Measurements from ENCODE around the gene ASH1L.
"Not testable (repeated sequence)": the region's sequence is repeated elsewhere in the genome, so short reads cannot be mapped to it uniquely, and the experiment has no call there.

ASH1L gene

DNA sequence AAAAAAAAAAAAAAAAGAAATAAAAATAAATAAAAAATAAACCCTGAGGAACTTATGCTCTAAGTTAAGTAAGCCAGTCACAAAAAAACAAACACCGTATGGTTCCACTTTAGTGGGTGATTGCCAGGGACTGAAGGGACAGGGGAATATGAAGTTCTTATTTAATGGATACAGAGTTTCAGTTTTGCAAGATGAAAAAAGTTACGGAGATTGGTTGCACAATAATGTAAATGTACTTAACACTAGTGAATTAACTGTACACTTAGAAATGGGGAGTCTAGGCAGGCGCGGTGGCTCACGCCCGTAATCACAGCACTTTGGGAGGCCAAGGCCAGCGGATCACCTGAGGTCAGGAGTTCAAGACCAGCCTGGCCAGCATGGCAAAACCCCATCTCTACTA lies 111.4 kb downstream of the ASH1L start:
- TF ChIP-seq GABPA (IDR thresholded peaks at IDR 0.05; ENCODE audit: low read depth) = no peak
- TF ChIP-seq POLR2AphosphoS5 (IDR thresholded peaks at IDR 0.05; ENCODE audit: low read depth) = no peak
- TF ChIP-seq, protein P1, sequence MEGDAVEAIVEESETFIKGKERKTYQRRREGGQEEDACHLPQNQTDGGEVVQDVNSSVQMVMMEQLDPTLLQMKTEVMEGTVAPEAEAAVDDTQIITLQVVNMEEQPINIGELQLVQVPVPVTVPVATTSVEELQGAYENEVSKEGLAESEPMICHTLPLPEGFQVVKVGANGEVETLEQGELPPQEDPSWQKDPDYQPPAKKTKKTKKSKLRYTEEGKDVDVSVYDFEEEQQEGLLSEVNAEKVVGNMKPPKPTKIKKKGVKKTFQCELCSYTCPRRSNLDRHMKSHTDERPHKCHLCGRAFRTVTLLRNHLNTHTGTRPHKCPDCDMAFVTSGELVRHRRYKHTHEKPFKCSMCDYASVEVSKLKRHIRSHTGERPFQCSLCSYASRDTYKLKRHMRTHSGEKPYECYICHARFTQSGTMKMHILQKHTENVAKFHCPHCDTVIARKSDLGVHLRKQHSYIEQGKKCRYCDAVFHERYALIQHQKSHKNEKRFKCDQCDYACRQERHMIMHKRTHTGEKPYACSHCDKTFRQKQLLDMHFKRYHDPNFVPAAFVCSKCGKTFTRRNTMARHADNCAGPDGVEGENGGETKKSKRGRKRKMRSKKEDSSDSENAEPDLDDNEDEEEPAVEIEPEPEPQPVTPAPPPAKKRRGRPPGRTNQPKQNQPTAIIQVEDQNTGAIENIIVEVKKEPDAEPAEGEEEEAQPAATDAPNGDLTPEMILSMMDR (IDR thresholded peaks at IDR 0.05; ENCODE audit: insufficient read depth, low read length) = no peak
- no peak for TF ChIP-seq SPI1 (IDR thresholded peaks at IDR 0.05; ENCODE audit: borderline replicate concordance, low read depth)
- TF ChIP-seq, protein P2, sequence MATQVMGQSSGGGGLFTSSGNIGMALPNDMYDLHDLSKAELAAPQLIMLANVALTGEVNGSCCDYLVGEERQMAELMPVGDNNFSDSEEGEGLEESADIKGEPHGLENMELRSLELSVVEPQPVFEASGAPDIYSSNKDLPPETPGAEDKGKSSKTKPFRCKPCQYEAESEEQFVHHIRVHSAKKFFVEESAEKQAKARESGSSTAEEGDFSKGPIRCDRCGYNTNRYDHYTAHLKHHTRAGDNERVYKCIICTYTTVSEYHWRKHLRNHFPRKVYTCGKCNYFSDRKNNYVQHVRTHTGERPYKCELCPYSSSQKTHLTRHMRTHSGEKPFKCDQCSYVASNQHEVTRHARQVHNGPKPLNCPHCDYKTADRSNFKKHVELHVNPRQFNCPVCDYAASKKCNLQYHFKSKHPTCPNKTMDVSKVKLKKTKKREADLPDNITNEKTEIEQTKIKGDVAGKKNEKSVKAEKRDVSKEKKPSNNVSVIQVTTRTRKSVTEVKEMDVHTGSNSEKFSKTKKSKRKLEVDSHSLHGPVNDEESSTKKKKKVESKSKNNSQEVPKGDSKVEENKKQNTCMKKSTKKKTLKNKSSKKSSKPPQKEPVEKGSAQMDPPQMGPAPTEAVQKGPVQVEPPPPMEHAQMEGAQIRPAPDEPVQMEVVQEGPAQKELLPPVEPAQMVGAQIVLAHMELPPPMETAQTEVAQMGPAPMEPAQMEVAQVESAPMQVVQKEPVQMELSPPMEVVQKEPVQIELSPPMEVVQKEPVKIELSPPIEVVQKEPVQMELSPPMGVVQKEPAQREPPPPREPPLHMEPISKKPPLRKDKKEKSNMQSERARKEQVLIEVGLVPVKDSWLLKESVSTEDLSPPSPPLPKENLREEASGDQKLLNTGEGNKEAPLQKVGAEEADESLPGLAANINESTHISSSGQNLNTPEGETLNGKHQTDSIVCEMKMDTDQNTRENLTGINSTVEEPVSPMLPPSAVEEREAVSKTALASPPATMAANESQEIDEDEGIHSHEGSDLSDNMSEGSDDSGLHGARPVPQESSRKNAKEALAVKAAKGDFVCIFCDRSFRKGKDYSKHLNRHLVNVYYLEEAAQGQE (IDR thresholded peaks at IDR 0.05; ENCODE audit: insufficient replicate concordance, low read depth) = no peak
- Histone ChIP-seq H3K4me3 (replicated peaks; ENCODE audit: insufficient read depth, low read length) (no peak overlapping the region), H3K27me3 (ENCODE audit: insufficient read depth, poor library complexity, severe bottlenecking) (no peaks in the 10 kb centered on the region), H3K27ac (replicated peaks) (no peak overlapping the region)
- DNase-seq (ENCODE audit: low read depth in 1 of 2, low spot score in 1 of 2) = no peak

DNA sequence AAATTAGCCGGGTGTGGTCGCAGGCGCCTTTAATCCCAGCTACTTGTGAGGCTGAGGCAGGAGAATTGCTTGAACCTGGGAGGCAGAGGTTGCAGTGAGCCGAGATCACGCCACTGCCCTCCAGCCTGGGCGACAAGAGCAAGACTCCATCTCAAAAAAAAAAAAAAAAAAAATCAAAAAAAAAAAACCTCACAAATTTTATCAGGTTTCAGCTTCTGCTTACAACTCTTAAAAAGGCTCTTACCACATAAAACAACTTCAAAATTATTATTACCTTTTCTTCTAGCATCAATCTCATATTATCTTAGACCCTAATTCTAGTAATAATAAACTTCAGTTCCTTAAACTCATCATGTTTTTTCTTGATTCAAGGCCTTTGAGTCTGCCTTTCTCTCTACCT lies 120.2 kb downstream of the ASH1L start:
- H3K4me3 ChIP-seq (replicated peaks; ENCODE audit: insufficient read depth, low read length) = not testable (repeated sequence)

DNA sequence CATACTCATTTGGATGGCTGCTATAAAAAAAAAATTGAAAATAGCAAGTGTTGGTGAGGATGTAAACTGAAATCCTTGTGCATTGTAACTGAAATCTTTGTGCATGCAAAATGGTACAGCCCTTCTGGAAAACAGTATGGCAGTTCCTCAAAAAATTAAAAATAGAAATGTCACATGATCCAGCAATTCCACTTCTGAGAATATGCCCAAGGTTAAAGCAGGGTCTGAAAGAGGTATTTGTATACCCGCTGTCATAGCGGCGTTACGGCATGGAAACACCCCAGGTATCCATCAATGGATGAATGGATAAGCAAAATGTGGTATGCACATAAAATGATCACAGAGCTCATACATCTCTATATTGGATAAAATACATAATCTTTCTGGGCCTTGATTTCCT lies 125.2 kb downstream of the ASH1L start:
- Histone ChIP-seq H3K4me3 (replicated peaks; ENCODE audit: insufficient read depth, low read length) (no peak overlapping the region), H3K27ac (replicated peaks) (no peak overlapping the region), H3K27me3 (ENCODE audit: insufficient read depth, poor library complexity, severe bottlenecking) (no peaks in the 10 kb centered on the region)
- TF ChIP-seq SPI1 (IDR thresholded peaks at IDR 0.05; ENCODE audit: borderline replicate concordance, low read depth) = peak; percentile 18; the same call in 1 of the 2 replicates
- TF ChIP-seq POLR2AphosphoS5 (IDR thresholded peaks at IDR 0.05; ENCODE audit: low read depth) = no peak
- DNase-seq (ENCODE audit: low read depth in 1 of 2, low spot score in 1 of 2) = no peak

More for the DNA sequence above, 120.2 kb downstream of the ASH1L start:
- not testable (repeated sequence) for H3K27me3 ChIP-seq (ENCODE audit: insufficient read depth, poor library complexity, severe bottlenecking); H3K27ac ChIP-seq (replicated peaks); DNase-seq (ENCODE audit: low read depth in 1 of 2, low spot score in 1 of 2)

DNA sequence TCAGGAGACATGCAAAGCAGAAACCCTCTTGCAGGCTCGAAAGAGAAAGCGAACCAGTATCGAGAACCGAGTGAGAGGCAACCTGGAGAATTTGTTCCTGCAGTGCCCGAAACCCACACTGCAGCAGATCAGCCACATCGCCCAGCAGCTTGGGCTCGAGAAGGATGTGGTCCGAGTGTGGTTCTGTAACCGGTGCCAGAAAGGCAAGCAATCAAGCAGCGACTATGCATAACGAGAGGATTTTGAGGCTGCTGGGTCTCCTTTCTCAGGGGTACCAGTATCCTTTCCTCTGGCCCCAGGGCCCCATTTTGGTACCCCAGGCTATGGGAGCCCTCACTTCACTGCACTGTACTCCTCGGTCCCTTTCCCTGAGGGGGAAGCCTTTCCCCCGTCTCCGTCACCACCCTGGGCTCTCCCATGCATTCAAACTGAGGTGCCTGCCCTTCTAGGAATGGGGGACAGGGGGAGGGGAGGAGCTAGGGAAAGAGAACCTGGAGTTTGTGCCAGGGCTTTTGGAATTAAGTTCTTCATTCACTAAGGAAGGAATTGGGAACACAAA lies 128.7 kb downstream of the ASH1L start:
- H3K4me3 ChIP-seq (replicated peaks; ENCODE audit: insufficient read depth, low read length); DNase-seq (ENCODE audit: low read depth in 1 of 2, low spot score in 1 of 2); H3K27me3 ChIP-seq (ENCODE audit: insufficient read depth, poor library complexity, severe bottlenecking); H3K27ac ChIP-seq (replicated peaks): not testable (repeated sequence)

DNA sequence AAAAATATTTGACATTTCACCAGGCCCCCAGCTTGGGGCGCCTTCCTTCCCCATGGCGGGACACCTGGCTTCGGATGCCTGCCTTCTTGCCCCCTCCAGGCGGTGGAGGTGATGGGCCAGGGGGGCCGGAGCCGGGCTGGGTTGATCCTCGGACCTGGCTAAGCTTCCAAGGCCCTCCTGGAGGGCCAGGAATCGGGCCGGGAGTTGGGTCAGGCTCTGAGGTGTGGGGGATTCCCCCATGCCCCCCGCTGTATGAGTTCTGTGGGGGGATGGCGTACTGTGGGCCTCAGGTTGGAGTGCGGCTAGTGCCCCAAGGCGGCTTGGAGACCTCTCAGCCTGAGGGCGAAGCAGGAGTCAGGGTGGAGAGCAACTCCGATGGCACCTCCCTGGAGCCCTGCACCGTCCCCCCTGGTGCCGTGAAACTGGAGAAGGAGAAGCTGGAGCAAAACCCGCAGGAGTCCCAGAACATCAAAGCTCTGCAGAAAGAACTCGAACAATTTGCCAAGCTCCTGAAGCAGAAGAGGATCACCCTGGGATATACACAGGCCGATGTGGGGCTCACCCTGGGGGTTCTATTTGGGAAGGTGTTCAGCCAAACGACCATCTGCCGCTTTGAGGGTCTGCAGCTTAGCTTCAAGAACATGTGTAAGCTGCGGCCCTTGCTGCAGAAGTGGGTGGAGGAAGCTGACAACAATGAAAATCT lies 129.3 kb downstream of the ASH1L start:
- H3K4me3 ChIP-seq (replicated peaks; ENCODE audit: insufficient read depth, low read length); DNase-seq (ENCODE audit: low read depth in 1 of 2, low spot score in 1 of 2); H3K27ac ChIP-seq (replicated peaks): not testable (repeated sequence)

DNA sequence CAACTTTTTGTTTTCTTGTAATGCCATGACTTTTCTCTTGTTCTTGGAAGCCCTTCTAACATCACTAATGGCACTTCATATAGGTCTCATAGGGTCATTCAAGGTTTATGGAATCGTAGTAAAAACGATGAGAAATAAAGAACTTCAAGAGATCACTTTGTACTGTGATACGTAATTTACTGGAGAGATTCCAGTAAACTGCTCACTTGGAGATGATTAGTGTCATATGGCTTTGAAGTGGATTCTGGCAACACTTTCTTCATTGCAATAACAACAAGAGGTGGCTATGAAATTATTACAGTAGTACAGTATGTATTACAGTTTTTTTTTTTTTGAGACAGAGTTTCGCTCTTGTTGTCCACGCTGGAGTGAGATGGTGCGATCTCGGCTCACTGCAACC lies 138.5 kb downstream of the ASH1L start:
- DNase-seq (ENCODE audit: low read depth in 1 of 2, low spot score in 1 of 2) = no peak
- H3K27ac ChIP-seq (replicated peaks) = no peak overlapping the region
- TF ChIP-seq GABPA (IDR thresholded peaks at IDR 0.05; ENCODE audit: low read depth) = no peak
- TF ChIP-seq, protein P2 (IDR thresholded peaks at IDR 0.05; ENCODE audit: insufficient replicate concordance, low read depth) = no peak
- TF ChIP-seq POLR2AphosphoS5 (IDR thresholded peaks at IDR 0.05; ENCODE audit: low read depth) = no peak
- TF ChIP-seq, protein P1 (IDR thresholded peaks at IDR 0.05; ENCODE audit: insufficient read depth, low read length) = no peak
- TF ChIP-seq SPI1 (IDR thresholded peaks at IDR 0.05; ENCODE audit: borderline replicate concordance, low read depth) = no peak
- no peak overlapping the region for H3K4me3 ChIP-seq (replicated peaks; ENCODE audit: insufficient read depth, low read length)
- no peaks in the 10 kb centered on the region for H3K27me3 ChIP-seq (ENCODE audit: insufficient read depth, poor library complexity, severe bottlenecking)

More for the DNA sequence above, 129.3 kb downstream of the ASH1L start:
- H3K27me3 ChIP-seq (ENCODE audit: insufficient read depth, poor library complexity, severe bottlenecking) = not testable (repeated sequence)
